Mesenteric fat pad (tissue), 1 donor: ENCODE measurements around the gene ZNF836. TPM values are rescaled to one million over a fixed set of nuclear protein-coding genes. Genes with fewer than 3 reads are reported as not detected.

Source experiments
- DNase-seq: peaks from one replicate; pipeline ENCODE4 v3.0.0-alpha.2; 2020; ENCODE audit warnings: low spot score
- total RNA-seq: library from RNA; stranded (reverse); fragmentation: NEBNext Ultra II Directional; extraction: Animal tissue kit (Norgen Biotek cat#: 25700); gene quantifications from one replicate; pipeline ENCODE4 v1.2.1, GENCODE V29; 2021
- donor health status: DM: yes; HTN: yes; CAD: no.

Gene ZNF836
- total RNA-seq, 1 donor from 2014 or later, result 8.2 TPM

DNA sequence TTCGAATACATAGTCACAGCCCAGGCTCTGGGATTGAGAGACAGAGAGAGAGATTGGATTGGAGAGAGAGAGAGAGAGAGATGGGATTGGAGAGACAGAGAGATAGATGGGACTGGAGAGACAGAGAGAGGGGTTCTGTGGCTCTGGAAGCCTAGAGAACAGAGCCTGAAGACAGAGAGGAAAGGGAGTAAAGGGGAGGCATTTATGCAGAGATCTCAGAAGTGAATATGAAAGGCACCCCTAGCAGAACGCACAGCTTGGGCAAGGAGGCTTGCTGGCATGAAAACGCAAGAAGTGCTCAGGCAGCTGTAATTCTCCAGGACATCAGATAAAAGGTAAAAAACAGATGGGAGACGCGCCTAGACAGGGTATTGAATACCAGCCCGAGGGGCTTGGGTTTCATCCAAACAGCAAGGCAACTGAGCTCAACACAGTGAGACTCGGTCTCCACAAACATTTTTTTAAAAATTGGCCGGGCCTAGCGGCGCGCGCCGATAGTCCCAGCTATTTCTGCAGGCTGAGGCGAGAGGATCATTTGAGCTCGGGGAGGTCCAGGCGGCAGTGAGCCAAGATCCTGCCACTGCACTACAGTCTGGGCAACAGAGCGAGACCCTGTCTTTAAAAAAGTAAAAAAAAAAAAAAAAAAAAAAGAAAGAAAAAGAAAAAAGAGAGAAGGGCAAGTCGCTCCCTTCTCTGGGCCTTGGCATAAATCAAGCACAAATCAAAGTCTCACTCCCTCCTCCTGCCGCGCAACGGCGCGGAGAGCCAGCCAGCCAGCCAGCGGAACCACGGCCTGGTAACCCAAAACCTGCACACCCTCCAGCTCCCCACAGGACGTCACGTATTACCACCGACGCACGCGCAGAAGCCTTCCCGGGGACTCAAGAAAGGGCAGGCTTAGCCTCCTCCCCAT, 17.7 kb upstream of the ZNF836 start:
- DNase-seq, result no peak

- no peak for DNase-seq
These were observed 16.0 kb upstream of the ZNF836 start for GRCh38 chr19:52187407-52187806.

DNA sequence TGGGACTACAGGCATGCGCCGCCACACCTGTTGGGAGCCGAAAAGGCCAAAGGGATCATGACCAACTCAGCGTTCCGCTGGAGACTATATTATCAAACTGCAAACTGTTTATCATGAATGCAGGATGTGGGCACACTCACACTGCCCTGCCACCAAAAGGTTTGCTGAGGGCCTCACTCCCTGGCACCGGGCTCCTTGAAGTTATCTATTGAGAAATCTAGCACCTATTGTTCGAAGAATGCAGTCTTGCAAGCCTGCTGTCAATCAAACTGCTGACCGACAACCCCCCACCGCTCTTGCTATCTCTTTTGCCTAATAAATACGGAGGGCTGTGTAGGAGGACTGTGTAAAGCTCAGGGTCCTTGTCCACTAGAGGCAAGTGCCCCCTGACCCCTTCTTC, 5.2 kb upstream of the ZNF836 start:
- no peak for DNase-seq

GRCh38 chr19:52172347-52172746, 926 bp upstream of the ZNF836 start:
- no peak for DNase-seq

DNA sequence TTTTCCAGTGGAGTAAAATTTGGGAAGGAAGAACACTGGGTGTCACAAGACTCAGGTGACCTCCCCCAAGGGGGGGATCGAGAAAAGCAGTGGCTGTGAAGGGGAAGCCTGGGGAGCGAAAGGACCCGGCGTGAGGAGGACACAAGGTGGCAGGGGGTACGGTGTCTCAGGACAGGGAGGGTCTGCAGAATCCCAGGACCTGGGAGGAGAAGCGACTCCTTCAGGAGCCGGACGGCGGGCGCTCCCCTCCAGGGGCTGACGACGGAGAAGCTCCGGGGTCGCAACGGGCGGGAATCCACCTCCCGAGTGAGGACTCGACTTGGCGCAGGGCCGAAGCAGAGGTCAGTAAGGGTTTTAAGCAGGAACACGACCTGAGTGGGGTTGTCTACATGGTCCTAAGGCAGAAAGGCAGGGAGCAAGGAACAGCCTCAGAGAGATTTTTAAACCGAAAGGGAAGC, 529 bp downstream of the ZNF836 start:
- no peak for DNase-seq

GRCh38 chr19:52170304-52170703, 1.1 kb downstream of the ZNF836 start:
- DNase-seq, result no peak

DNA sequence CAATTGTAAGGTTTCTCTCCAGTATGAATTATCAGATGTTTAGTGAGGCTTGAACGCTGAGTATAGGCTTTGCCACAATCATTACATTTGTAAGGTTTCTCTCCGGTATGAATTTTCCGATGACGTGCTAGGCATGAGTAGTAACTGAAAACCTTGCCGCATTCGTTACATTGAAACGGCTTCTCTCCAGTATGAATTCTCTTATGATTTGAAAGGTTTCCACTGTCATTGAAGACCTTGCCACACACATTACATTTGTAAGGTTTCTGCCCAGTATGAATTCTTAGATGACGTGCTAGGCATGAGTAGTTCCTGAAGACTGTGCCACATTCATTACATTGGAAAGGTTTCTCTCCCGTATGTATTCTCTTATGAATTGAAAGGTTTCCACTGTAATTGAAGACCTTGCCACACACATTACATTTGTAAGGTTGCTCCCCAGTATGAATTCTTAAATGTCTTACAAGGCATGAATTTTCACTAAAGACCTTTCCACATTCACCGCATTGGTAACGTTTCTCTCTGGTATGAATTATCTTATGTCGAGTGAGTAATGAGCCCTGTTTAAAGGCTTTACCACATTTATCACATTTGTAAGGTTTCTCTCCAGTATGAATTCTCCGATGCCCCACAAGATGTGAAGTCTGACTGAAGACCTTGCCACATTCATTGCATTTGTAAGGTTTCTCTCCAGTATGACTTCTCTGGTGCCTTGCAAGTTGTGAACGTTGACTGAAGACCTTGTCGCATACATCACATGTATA, 15.6 kb downstream of the ZNF836 start:
- DNase-seq, result no peak

GRCh38 chr19:52148256-52148655, 23.2 kb downstream of the ZNF836 start:
- no peak for DNase-seq

DNA sequence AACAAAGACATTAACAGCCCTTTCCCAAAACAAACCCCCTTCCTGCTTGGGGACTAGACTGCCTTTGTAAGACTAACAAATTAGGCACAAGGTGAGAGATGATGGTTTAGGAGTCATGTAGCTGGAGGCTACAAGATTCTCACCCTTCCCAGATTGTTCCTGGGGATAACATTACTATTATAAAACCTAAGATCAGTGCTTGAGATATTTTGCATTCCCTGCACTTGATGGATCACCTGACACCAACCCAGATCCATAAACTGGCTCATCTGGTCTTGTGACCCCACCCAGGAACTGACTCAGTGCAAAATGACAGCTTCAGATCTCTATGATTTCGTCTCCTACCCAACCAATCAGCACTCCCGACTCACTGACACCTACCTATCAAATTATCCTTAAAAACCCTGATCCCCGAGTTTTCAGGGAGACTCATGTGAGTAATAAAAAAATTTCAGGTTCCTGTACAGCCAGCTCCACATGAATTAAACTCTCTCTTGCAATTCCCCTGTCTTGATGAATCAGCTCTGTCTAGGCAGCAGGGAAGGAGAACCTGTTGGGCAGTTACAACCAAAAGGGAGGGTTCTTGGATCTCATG, 29.3 kb downstream of the ZNF836 start:
- DNase-seq, result no peak

DNA sequence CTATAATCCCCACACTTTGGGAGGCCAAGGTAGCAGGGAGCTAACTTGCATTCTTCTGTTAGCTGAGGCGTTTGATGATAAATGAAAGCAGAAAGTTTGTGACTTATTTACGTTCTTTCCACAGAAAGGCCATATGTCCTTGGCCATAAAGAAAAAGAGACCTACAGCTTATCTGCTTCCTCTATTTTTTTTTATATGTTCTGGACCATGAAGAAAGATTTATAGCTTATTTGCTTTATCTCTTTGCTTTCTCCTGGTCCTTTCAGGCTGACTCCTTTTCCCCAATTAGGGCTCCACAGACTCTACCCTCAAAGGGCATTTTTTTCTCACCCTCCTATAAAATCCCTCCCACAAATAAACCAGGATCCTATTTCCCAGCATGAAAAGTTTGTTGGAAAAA, 30.2 kb downstream of the ZNF836 start:
- no peak for DNase-seq

DNA sequence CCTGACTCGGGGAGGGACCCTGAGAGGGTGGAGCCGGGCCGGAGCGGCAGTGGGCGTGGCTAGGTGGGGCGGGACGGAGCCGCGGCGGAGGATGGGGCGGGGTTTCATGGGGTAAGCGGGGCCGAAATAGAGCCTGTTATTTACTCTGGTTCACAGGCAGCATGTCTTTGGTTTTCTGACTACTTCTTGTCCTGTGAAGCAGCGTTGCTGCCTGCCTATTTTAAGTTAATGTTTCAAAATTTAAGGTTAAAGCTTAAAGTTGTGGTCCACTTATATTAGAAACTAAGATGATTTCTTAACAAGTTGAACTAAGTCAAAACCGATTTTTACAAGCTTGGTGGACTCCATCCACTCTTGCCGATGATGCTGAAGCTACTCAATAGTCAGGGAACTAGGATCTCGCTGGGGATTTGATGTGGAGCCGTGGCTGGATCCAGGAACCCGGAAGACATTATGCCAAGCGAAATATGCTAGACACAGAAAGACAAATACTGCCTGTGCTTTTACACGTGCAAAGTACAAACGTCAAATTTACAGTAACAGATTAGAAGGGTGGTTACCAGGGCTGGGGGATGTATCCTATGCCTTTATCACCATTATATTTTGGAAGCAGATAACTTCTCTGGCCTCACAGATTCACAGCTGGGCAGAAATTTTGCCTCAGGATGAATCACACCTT, 31.2 kb downstream of the ZNF836 start:
- DNase-seq, result no peak

- peak; percentile 99 for DNase-seq
These were observed 32.0 kb downstream of the ZNF836 start, which contains the start of gene ZNF616 for GRCh38 chr19:52139252-52140031. Gene ZNF616, minus strand, starts transcription at chr19:52139938. Its CDS starts 9,426 bp downstream, at chr19:52130512.

DNA sequence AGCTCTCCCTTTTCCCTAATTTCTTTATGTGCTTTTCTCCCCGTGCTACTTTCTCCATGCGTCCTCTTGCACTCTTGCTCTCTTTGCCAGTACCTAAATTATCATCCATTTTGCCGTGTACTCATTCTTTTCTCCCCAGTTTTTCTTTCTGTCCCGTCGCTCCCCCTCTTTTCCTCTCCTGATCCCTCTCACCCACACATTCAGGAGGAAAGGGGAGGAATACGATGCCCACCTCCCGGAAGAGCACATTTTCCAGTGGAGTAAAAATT, 32.5 kb downstream of the ZNF836 start:
- DNase-seq, result no peak

DNA sequence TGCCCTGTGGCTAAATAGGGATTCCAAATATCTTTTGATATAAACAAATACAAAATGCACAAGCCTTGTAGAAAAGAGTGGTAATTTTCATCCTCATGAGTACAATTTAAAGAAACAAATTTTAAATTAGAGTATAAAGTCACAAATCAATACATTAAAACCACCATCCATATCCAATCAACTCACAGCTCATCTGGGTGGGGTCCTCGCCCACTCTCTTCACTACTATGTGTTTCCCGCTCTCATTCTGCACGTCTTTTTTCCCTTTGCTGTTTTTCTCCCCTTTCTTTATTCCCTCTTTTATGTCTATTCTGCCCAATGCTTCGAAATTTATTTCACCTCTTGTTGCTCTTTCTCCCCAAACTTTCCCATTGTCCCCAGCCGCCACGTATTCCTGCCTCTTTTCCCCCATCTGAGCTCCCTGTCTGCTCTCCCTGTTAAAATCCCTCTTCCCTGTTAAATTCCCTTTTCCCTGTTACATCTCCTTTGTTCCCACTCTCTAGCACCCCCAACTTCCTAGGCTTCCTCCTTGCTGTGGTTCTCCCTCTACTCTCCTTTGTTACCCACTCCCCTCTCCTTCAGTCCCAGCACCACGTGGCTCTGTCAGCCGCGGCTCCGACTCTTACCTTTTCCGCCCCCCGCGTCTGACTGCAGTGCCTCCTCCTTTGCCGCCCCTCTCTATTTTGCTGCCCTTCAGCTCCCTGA, 33.0 kb downstream of the ZNF836 start:
- DNase-seq, result no peak

- DNase-seq, result no peak
These were observed 51.1 kb downstream of the ZNF836 start for GRCh38 chr19:52120286-52120685.

DNA sequence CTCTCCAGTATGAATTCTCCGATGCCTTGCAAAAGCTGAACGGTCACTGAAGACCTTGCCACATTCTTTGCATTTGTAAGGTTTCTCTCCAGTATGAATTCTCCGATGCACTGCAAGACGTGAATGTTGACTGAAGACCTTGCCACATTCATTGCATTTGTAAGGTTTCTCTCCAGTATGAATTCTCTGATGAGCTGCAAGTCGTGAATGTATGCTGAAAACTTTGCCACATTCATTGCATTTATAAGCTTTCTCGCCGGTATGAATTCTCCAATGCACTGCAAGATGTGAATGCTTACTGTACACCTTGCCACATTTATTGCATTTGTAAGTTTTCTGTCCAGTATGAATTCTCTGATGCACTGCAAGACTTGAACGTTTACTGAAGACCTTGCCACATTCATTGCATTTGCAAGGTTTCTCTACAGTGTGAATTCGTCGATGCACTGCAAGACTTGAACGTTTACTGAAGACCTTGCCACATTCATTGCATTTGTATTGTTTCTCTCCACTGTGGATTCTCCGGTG, 55.8 kb downstream of the ZNF836 start:
- no peak for DNase-seq

GRCh38 chr19:52114691-52115090, 56.7 kb downstream of the ZNF836 start:
- no peak for DNase-seq

DNA sequence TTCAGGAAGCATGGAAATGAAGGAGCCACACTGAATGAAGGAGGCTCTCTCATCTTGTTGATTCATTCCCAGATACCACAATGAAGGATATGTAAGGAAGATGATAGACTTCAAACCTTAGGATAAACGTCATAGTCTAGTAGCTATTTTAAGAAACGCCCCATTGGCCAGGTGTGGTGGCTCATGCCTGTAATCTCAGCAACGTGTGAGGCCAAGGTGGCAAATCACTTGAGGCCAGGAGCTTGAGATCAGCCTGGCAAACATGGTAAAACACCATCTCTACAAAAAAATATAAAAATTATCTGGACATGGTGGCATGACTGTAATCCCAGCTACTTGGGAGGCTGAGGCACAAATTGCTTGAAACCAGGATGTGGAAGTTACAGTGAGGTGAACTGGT, 58.8 kb downstream of the ZNF836 start:
- DNase-seq, result no peak

DNA sequence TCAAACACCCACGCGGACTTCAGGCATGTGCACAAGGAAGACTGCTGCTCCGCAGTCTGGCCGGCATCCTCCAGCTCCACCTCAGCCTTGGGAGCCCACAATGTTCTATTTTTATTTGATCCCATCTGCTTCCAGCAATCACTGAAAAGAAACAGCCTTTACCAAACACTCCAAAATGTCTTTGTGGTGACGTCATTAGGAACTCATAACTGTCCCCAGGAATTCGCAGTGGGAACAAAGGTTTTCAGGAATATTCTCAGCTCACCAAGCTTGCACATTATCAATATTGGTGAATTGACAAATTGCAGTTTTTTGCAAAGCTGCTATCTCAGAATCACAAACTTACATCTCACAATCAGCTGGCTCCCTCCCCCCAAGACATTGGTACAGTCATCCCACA, 60.6 kb downstream of the ZNF836 start:
- no peak for DNase-seq
